PFSK-1 (cell line): ENCODE measurements around the gene NPC1L1.

Source experiments
- POLR2AphosphoS5 ChIP-seq: IDR thresholded peaks from 2 replicates; pipeline ENCODE4 v1.6.1; 2012; ENCODE audit warnings: low read depth, mild to moderate bottlenecking, control low read depth, low read length, moderate library complexity
- SIN3A ChIP-seq: IDR thresholded peaks from 2 replicates; pipeline ENCODE4 v1.6.1; 2012; ENCODE audit warnings: mild to moderate bottlenecking, low read length, moderate library complexity, borderline replicate concordance; ENCODE audit not compliant: insufficient read depth
- TAF1 ChIP-seq: IDR thresholded peaks from 2 replicates; pipeline ENCODE4 v1.6.1; 2012; ENCODE audit warnings: low read length, control low read depth, borderline replicate concordance; ENCODE audit not compliant: insufficient read depth

DNA sequence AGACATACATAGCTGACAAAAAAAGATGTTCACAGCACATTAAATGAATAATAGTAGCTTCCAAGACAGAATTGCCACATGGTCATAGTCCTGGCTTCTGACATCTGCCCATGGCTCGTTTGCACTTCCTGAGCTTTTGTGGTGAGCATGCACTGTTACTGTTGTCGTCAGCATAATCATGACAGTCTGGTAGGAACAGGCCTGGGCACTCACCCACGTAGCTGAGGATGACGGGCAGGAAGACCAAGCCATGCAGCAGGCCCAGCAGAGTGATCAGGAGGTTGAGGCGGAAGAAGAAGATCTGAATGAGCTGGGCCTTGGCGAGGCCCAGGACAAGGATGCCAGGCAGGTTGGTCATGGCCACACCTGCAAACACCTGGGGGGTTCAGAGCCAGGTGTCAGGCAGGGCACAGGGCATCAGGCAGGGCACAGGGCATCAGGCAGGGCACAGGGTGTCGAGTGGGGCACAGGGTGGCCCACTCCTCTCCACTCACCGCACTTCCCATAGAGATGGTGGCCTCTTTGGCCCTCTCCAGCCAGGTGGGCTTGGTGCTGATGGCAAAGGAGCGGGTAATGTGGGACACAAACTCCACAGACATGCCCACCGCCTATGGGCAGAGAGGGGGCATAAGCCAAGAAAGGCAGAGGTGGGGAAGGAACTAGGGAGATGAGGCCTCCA, 25.4 kb downstream of the NPC1L1 start:
- TF ChIP-seq SIN3A = no peak
- TF ChIP-seq POLR2AphosphoS5 = no peak
- TF ChIP-seq TAF1 = no peak
